Measurements from ENCODE around the gene CABCOCO1. TPM values are rescaled to one million over a fixed set of nuclear protein-coding genes. Genes with fewer than 3 reads are reported as not detected.

Gene CABCOCO1
- total and polyA plus RNA-seq, 9 of the 15 experiments (the other 6 are each of a cell fraction or from before 2014, with no cell fraction given) = 0.04 TPM; not detected in 8

DNA sequence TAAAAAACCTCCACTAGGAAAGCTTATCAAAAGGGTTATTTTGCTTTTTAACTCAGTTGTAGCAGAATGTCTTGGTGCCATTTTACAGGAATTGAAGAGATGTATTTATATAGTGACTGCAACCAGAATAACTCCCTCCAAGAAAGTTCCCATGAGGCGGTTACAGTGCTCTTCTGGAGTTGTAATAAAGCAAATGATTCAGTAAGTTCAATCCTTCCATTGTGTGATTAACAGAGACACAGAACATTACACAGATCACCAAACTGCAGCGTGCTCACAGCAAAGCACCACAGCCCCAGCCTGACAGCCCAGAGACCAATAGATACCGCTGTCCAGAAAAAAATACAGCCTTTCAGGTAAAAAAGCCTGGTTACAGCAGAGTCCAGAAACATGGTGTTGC lies 21.9 kb upstream of the CABCOCO1 start:
- no peaks in the 10 kb centered on the region for H3K36me3 ChIP-seq (ENCODE audit: control insufficient read depth, insufficient read depth, low read length)
- intact Hi-C loops (cut with micrococcal nuclease) (no loop called here), in situ Hi-C loops (cut with MboI) (no loop called here)
- ATAC-seq = no peak
- TF ChIP-seq HMGN3 (IDR thresholded peaks at IDR 0.05; ENCODE audit: borderline replicate concordance, extremely low read depth, insufficient read length, low read depth, low read length) = no peak
- no peak for TF ChIP-seq ZNF589 (CRISPR knock-in tag; IDR thresholded peaks at IDR 0.05; ENCODE audit: low read depth)
- no peak for TF ChIP-seq SOX6 (IDR thresholded peaks at IDR 0.05)
- TF ChIP-seq LCOR (CRISPR knock-in tag; IDR thresholded peaks at IDR 0.05) = no peak
- no peak for TF ChIP-seq SMARCB1 (IDR thresholded peaks at IDR 0.05; ENCODE audit: insufficient read length, low read depth)
- TF ChIP-seq HSF4 (CRISPR knock-in tag; IDR thresholded peaks at IDR 0.05; ENCODE audit: borderline replicate concordance) = no peak
- TF ChIP-seq NR3C1 (CRISPR knock-in tag; IDR thresholded peaks at IDR 0.05) = no peak
- TF ChIP-seq, protein P1, sequence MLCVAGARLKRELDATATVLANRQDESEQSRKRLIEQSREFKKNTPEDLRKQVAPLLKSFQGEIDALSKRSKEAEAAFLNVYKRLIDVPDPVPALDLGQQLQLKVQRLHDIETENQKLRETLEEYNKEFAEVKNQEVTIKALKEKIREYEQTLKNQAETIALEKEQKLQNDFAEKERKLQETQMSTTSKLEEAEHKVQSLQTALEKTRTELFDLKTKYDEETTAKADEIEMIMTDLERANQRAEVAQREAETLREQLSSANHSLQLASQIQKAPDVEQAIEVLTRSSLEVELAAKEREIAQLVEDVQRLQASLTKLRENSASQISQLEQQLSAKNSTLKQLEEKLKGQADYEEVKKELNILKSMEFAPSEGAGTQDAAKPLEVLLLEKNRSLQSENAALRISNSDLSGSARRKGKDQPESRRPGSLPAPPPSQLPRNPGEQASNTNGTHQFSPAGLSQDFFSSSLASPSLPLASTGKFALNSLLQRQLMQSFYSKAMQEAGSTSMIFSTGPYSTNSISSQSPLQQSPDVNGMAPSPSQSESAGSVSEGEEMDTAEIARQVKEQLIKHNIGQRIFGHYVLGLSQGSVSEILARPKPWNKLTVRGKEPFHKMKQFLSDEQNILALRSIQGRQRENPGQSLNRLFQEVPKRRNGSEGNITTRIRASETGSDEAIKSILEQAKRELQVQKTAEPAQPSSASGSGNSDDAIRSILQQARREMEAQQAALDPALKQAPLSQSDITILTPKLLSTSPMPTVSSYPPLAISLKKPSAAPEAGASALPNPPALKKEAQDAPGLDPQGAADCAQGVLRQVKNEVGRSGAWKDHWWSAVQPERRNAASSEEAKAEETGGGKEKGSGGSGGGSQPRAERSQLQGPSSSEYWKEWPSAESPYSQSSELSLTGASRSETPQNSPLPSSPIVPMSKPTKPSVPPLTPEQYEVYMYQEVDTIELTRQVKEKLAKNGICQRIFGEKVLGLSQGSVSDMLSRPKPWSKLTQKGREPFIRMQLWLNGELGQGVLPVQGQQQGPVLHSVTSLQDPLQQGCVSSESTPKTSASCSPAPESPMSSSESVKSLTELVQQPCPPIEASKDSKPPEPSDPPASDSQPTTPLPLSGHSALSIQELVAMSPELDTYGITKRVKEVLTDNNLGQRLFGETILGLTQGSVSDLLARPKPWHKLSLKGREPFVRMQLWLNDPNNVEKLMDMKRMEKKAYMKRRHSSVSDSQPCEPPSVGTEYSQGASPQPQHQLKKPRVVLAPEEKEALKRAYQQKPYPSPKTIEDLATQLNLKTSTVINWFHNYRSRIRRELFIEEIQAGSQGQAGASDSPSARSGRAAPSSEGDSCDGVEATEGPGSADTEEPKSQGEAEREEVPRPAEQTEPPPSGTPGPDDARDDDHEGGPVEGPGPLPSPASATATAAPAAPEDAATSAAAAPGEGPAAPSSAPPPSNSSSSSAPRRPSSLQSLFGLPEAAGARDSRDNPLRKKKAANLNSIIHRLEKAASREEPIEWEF (CRISPR knock-in tag; IDR thresholded peaks at IDR 0.05) = no peak
- TF ChIP-seq E2F3 (CRISPR knock-in tag; IDR thresholded peaks at IDR 0.05) = no peak
- no peak for TF ChIP-seq NEUROD1 (IDR thresholded peaks at IDR 0.05; ENCODE audit: borderline replicate concordance, low read depth, low read length, partially characterized antibody)
- TF ChIP-seq KAT8 (IDR thresholded peaks at IDR 0.05; ENCODE audit: low read depth) = no peak
- TF ChIP-seq ZNF717 (CRISPR knock-in tag; IDR thresholded peaks at IDR 0.05) = no peak
- TF ChIP-seq, protein P2, sequence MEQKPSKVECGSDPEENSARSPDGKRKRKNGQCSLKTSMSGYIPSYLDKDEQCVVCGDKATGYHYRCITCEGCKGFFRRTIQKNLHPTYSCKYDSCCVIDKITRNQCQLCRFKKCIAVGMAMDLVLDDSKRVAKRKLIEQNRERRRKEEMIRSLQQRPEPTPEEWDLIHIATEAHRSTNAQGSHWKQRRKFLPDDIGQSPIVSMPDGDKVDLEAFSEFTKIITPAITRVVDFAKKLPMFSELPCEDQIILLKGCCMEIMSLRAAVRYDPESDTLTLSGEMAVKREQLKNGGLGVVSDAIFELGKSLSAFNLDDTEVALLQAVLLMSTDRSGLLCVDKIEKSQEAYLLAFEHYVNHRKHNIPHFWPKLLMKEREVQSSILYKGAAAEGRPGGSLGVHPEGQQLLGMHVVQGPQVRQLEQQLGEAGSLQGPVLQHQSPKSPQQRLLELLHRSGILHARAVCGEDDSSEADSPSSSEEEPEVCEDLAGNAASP (IDR thresholded peaks at IDR 0.05) = no peak
- peak overlapping the region; percentile 17; the same call in 1 of the 2 replicates for H2AFZ ChIP-seq (ENCODE audit: low read depth, low read length)
- H3K27ac ChIP-seq (ENCODE audit: extremely low read depth, low read depth, low read length) = no peak overlapping the region
- no peaks in the 10 kb centered on the region for H3K9me1 ChIP-seq (ENCODE audit: control insufficient read depth, insufficient read depth, low read length)
- H3K4me2 ChIP-seq (ENCODE audit: insufficient read depth, low read length) = no peak overlapping the region
- H3K79me2 ChIP-seq (ENCODE audit: control insufficient read depth, insufficient read depth, low read length) = no peaks in the 10 kb centered on the region
- H3K9ac ChIP-seq (ENCODE audit: insufficient read depth in 1 of 2, low read depth in 2 of 2, low read length in 2 of 2) = no peak overlapping the region
- WGBS (ENCODE audit: insufficient coverage, low coverage, missing lambda C conversion rate) = 15% methylated on average over 3 of the region's 3 CpGs
- H3K9me3 ChIP-seq (replicated peaks; ENCODE audit: control insufficient read depth, insufficient read depth, low read depth, low read length) = no peaks in the 10 kb centered on the region
- no peak for DNase-seq (ENCODE audit: extremely low read depth in 1 of 4, low spot score in 3 of 4)
- no peaks in the 10 kb centered on the region for H4K20me1 ChIP-seq (replicated peaks; ENCODE audit: control insufficient read depth, insufficient read depth, low read length)
- no peaks in the 10 kb centered on the region; a peak in 1 of 5 replicates for H3K27me3 ChIP-seq (ENCODE audit: control insufficient read depth in 2 of 2, insufficient read depth in 2 of 2, low read length in 2 of 2)
- no TSS peak for BruUV-seq (replicated peaks)
- no peaks in the 10 kb centered on the region for H3K4me1 ChIP-seq (replicated peaks in 1 of 2; ENCODE audit: control insufficient read depth in 2 of 2, insufficient read depth in 2 of 2, low read length in 2 of 2)
- CTCF ChIA-PET (ENCODE audit: low intra/inter-chr PET ratio) = no interaction called here
- H3K4me3 ChIP-seq = no peak overlapping the region
- FAIRE-seq = no peak
- POLR2A ChIA-PET = interaction anchor here (0.6 kb wide), 1 partner anchor 33 kb away, joined by 3 read pairs; no protein-coding TSS in a partner anchor

Measured in K562 (cell line).